HG03342 (cell line): Measurements from ENCODE around the gene MBNL2.

Experiments
- ATAC-seq: cut with Tn5 transposase; IDR thresholded peaks from one replicate; pipeline ENCODE4 v1.9.1; 2021; ENCODE audit warnings: mild to moderate bottlenecking, moderate library complexity; ENCODE audit not compliant: unreplicated experiment

Gene MBNL2

GRCh38 chr13:97250560-97250959 lies 28.4 kb downstream of the MBNL2 start:
- no peak for ATAC-seq

- ATAC-seq = no peak
Measured at GRCh38 chr13:97252735-97253134, 30.6 kb downstream of the MBNL2 start.

GRCh38 chr13:97253581-97254293 lies 31.6 kb downstream of the MBNL2 start:
- ATAC-seq = no peak

DNA sequence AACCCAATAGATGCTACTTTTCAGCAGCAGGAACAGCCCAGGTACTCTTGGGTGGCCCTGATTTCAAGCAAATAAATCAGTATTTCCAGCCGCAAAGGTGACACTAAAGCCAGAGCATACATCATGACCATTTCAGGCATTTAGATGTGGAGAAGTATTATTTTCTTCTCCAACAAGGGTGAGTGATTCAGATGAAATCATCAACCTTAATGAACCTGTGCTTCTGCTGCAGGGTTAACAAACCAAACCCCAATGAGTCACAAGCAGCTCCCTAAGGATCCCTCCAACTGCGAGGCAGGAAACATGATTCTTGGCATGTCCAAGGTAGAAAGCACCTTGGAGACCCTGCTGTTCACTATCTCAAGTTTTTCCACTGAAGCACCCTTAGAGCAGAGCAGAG lies 32.7 kb downstream of the MBNL2 start:
- ATAC-seq = no peak

DNA sequence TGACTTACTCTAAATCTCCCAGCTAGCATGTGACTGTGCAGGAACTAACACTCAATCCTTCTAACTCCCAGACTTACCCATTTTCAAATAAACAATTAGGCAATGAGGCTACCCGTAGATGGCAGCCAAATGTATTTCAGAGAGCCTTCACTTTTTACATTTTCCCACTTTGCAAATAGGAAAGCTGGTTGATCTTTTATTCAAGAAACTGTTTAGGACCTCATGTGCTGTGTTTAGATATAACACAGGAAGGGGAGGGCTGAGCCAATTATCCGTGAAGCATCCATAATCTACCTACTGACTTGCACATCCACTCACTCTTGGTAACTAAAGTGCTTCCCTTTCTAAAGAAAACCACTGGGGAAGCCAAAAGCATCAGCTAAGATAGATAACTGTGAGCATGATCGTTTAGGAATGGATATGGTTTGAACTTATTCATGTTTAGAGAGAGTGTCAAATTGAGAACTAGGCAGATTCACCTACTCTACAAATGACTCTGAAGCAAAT lies 33.4 kb downstream of the MBNL2 start:
- no peak for ATAC-seq

- ATAC-seq = no peak
Measured at GRCh38 chr13:97256343-97256783, 34.2 kb downstream of the MBNL2 start.

GRCh38 chr13:97257228-97257755 lies 35.2 kb downstream of the MBNL2 start:
- no peak for ATAC-seq

- ATAC-seq = peak; percentile 70
Measured at GRCh38 chr13:97257800-97258799, 36.0 kb downstream of the MBNL2 start.

DNA sequence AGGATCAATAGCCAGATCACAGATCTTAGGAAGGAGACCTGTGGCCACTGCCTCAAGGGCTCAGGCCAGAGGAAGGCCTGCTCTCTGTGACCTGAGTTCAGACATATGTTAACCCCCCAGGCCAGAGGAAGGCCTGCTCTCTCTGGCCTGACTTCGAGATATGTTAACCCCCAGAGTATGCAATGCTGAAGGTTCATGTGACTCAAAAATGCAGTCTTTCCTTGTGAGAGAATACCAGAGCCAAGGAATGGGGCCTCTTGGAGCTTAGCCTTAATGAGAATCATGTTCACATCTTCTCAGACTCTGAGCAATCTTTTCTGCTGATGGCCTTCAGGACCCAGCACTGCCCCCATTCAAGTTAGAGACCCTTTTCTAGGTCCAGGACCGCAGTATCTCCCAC lies 36.7 kb downstream of the MBNL2 start:
- ATAC-seq = no peak

GRCh38 chr13:97259410-97259797 lies 37.3 kb downstream of the MBNL2 start:
- ATAC-seq = no peak

DNA sequence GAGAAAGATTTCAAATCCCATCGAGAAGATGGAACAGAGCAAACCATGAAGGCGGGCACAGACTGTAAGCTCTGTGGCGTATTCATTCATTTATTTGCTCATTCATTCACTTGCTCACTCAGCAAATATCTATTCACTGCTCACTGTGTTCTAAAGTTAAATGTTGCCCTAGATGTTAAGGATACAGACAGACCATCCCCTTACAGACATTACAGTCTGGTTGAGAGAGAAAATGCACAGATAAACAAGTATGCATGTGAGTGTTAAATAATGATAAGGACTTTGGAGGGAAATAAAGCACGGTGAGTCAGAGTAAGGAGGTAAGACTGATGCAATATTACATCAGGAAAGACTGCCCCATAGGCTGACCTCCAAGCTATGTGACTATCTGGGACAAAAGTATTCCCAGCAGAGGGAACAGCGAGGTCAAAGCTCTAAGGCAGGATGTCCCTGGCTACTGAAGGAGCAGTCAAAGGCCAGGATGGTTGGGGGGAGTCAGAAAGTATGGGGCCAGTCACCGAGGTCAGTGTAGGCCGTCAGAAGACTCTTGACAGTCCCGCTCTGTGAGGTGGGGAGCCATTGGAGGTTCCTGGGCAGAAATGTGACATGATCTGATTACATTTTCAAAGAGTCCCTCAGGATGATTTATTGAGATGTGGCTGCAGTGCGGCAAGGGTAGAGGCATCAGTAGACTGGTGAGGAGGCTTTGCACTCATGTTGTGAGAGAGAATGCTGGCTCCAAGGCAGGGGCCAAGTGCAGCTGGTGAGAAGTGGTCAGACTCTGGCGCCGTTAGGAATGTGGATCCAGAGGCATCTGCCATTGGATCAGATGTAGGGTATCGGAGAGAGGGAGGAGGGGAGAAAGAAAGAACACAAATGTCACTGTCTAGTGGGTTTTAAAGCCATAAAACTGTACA lies 37.9 kb downstream of the MBNL2 start:
- ATAC-seq = no peak

GRCh38 chr13:97261254-97262005 lies 39.3 kb downstream of the MBNL2 start:
- ATAC-seq = peak; percentile 61

DNA sequence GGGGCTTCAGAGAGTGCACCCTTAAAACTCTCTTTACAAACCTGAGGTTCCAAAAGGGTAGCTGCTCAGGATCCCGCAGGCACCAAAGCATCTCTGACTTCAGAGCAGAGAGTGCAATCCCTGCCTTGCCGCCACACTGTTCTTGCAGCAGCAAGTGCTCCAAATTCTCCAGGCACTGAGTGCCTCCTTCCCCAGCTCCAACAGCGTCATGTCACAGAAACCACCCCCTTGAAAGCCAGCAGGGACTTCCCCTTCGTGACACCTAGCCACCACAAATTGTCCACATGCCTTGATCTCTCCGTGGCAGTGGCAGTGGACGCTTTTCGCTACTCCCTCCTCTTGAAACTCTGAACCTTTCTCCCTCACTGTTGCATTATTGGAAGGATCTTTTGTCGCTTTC lies 39.9 kb downstream of the MBNL2 start:
- ATAC-seq = no peak

DNA sequence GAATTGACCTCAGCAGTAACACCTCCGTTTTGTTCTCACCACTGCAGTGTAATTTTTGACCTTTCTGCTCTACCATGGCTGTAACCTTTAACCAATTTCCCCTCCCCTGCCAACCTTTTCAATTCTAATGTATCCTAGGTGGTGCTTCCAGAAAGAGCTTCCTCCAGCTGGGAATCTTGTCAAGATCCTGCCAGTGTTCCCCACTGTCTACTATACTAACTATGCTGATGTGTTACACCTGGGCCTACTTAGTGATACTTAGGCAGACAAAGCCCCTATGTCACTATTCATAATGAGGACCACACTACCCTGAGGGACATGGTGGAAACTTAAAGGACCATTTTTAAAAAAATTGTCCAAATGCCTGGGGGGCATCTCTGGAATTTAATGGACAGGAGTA lies 41.0 kb downstream of the MBNL2 start:
- no peak for ATAC-seq

DNA sequence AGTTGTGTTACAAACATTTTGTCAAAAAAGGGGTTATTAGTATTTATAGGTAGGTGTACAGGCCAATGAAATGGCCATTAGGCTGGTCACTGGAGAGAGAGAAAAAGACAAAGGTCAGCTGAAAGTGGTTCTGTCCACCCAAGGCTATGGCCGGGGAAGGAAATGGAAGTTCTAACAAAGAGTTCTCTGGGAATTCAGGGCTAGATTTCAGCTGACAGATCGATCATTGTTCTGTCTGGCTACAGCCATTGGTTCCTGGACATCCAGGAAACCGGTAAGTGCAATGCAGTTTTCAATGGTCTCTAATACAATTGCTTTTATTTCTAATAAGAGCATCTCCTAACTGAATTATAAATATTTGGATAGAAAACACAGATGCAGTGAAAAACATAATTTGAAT lies 42.5 kb downstream of the MBNL2 start:
- ATAC-seq = no peak

DNA sequence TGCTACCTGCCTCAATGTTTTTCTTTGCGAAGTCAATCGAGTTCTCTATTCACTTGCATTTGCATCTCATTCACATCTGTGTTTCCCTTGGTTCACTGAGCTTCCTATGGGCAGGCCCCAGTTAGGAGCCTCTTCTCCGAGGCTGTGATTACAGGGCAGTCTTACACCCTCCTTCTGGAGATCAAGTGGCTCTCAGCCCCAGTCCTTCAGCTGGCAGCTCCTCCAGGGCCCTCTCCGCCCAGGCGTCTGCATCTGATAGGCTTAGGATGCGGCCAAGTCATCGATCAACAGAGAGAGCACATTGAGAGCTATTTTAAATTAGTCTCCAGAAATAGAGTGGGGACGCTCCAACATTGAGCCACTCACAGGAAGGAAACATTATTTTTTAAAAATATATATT lies 44.2 kb downstream of the MBNL2 start:
- ATAC-seq = no peak

- ATAC-seq = no peak
Measured at GRCh38 chr13:97266772-97267417, 44.8 kb downstream of the MBNL2 start.

GRCh38 chr13:97267418-97268059 lies 45.4 kb downstream of the MBNL2 start:
- ATAC-seq = no peak

- no peak for ATAC-seq
Measured at GRCh38 chr13:97268772-97269171, 46.6 kb downstream of the MBNL2 start.
